ENCODE data around the gene HAUS6. TPM values are rescaled to one million over a fixed set of nuclear protein-coding genes. Genes with fewer than 3 reads are reported as not detected.

The HAUS6 gene
- total and polyA plus RNA-seq, 2 of the 4 experiments (the other 2 are of a cell fraction): 5.8 to 13.3 TPM

DNA sequence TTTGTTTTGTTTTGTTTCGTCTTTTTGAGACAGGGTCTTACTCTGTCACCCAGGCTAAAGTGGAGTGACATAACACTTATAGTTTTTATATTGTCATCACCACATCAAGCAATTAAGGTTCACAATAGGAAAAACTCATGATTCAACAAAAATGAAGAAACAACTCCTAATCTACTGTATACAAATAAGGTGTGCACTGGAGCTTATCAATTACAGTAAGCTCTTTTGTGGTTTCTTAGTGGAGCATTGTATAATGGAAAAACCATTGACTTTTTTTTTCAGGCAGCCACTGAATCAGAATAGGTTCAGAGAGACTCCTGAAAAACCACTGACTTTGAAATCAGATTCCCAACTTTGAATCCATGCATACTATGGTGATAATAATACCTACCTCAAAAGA lies 35.4 kb upstream of the HAUS6 start:
- 0 out of 2 replicates have a peak, but pooled peaks cover 3% of the 10 kb centered on the region for H3K9me1 ChIP-seq (ENCODE audit: insufficient read depth, low read length)
- H3K4me3 ChIP-seq (ENCODE audit: insufficient read depth, low read depth, low read length): no peak overlapping the region
- no peak overlapping the region for H2AFZ ChIP-seq (replicated peaks; ENCODE audit: low read length, poor library complexity)
- H2AK5ac ChIP-seq (ENCODE audit: low read depth, low read length): no peak overlapping the region
- intact Hi-C loops (cut with micrococcal nuclease): no loop called here
- BruUV-seq (replicated peaks): no TSS peak
- H3K4ac ChIP-seq (ENCODE audit: low read depth, low read length): no peak overlapping the region
- no peak overlapping the region for H3K56ac ChIP-seq (ENCODE audit: extremely low read depth, insufficient read depth, low read length)
- no peak for ATAC-seq (ENCODE audit: low read depth)
- H3K23ac ChIP-seq (ENCODE audit: low read depth, low read length): no peak overlapping the region
- no peak overlapping the region for H4K5ac ChIP-seq (ENCODE audit: low read depth, low read length)
- no CpG with 5 or more reads among the region's 1 CpG for WGBS, 2 experiments (ENCODE audit: extremely low coverage in 2 of 2, insufficient read length in 1 of 2)
- no peak overlapping the region for H4K91ac ChIP-seq (ENCODE audit: insufficient read depth, low read depth, low read length)
- no peak overlapping the region for H3K9ac ChIP-seq (ENCODE audit: low read depth, low read length)
- ChIA-PET CTCF (no interaction called here), POLR2A (ENCODE audit: unreplicated experiment) (no interaction called here)
- no peak overlapping the region for H3K4me2 ChIP-seq (ENCODE audit: low read depth, low read length)
- H3K79me1 ChIP-seq (ENCODE audit: low read depth in 1 of 2, low read length in 2 of 2): 0 out of 4 replicates have a peak, but pooled peaks cover 0 to under 1% of the 10 kb centered on the region in 2 experiments
- H3K27me3 ChIP-seq (ENCODE audit: control insufficient read depth, insufficient read depth, low read length): no peaks in the 10 kb centered on the region
- H2BK5ac ChIP-seq (ENCODE audit: low read depth, low read length, poor library complexity, severe bottlenecking): no peak overlapping the region
- DNase-seq: no peak
- no peak overlapping the region for H3K27ac ChIP-seq (ENCODE audit: insufficient read depth, low read length)
- no peak overlapping the region for H2AK9ac ChIP-seq (replicated peaks; ENCODE audit: low read depth, low read length, poor library complexity)
- H3K9me3 ChIP-seq (ENCODE audit: control insufficient read depth, insufficient read depth, low read length): no peaks in the 10 kb centered on the region
- no peak overlapping the region for H3K14ac ChIP-seq (replicated peaks; ENCODE audit: low read depth, low read length)
- peaks cover 9% of the 10 kb centered on the region for H3K4me1 ChIP-seq (ENCODE audit: control insufficient read depth, insufficient read depth, low read length)
- H2BK120ac ChIP-seq (ENCODE audit: low read depth, low read length): no peak overlapping the region
- in situ Hi-C loops (cut with MboI; ENCODE audit: low sequenced_read_pairs): no loop called here
- no peak overlapping the region for H2BK20ac ChIP-seq (ENCODE audit: low read depth, low read length)
- H4K20me1 ChIP-seq (ENCODE audit: insufficient read depth, low read length): no peaks in the 10 kb centered on the region
- TF ChIP-seq FOS (IDR thresholded peaks at IDR 0.05; ENCODE audit: low read depth, low read length): no peak
- TF ChIP-seq MAZ (IDR thresholded peaks at IDR 0.05; ENCODE audit: borderline replicate concordance, low read depth, low read length): no peak
- no peak for TF ChIP-seq CHD1 (IDR thresholded peaks at IDR 0.05; ENCODE audit: low read depth, low read length)
- TF ChIP-seq RAD21 (IDR thresholded peaks at IDR 0.05; ENCODE audit: low read length): no peak
- TF ChIP-seq RFX5 (IDR thresholded peaks at IDR 0.05; ENCODE audit: low read depth, low read length): no peak
- no peak for TF ChIP-seq SMC3 (IDR thresholded peaks at IDR 0.05; ENCODE audit: low read depth, low read length)
- TF ChIP-seq MAFK (IDR thresholded peaks at IDR 0.05; ENCODE audit: low read depth, low read length): no peak
- no peak for TF ChIP-seq RCOR1 (IDR thresholded peaks at IDR 0.05; ENCODE audit: insufficient replicate concordance, low read length)
- TF ChIP-seq, protein P1, sequence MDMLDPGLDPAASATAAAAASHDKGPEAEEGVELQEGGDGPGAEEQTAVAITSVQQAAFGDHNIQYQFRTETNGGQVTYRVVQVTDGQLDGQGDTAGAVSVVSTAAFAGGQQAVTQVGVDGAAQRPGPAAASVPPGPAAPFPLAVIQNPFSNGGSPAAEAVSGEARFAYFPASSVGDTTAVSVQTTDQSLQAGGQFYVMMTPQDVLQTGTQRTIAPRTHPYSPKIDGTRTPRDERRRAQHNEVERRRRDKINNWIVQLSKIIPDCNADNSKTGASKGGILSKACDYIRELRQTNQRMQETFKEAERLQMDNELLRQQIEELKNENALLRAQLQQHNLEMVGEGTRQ (IDR thresholded peaks at IDR 0.05; ENCODE audit: low read depth, low read length): no peak
- TF ChIP-seq CEBPB (IDR thresholded peaks at IDR 0.05; ENCODE audit: low read depth, low read length): no peak
- no peak for TF ChIP-seq POLR2A (IDR thresholded peaks at IDR 0.05; ENCODE audit: low read depth, low read length)
- TF ChIP-seq, protein P2, sequence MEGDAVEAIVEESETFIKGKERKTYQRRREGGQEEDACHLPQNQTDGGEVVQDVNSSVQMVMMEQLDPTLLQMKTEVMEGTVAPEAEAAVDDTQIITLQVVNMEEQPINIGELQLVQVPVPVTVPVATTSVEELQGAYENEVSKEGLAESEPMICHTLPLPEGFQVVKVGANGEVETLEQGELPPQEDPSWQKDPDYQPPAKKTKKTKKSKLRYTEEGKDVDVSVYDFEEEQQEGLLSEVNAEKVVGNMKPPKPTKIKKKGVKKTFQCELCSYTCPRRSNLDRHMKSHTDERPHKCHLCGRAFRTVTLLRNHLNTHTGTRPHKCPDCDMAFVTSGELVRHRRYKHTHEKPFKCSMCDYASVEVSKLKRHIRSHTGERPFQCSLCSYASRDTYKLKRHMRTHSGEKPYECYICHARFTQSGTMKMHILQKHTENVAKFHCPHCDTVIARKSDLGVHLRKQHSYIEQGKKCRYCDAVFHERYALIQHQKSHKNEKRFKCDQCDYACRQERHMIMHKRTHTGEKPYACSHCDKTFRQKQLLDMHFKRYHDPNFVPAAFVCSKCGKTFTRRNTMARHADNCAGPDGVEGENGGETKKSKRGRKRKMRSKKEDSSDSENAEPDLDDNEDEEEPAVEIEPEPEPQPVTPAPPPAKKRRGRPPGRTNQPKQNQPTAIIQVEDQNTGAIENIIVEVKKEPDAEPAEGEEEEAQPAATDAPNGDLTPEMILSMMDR (conservative IDR thresholded peaks at IDR 0.05; ENCODE audit: low read depth, low read length): no peak
- TF ChIP-seq, protein P3, sequence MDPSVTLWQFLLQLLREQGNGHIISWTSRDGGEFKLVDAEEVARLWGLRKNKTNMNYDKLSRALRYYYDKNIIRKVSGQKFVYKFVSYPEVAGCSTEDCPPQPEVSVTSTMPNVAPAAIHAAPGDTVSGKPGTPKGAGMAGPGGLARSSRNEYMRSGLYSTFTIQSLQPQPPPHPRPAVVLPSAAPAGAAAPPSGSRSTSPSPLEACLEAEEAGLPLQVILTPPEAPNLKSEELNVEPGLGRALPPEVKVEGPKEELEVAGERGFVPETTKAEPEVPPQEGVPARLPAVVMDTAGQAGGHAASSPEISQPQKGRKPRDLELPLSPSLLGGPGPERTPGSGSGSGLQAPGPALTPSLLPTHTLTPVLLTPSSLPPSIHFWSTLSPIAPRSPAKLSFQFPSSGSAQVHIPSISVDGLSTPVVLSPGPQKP (IDR thresholded peaks at IDR 0.05; ENCODE audit: borderline replicate concordance, low read depth, low read length): no peak
- no peak overlapping the region for H3K18ac ChIP-seq (ENCODE audit: low read depth, low read length)
- no peak overlapping the region for H2BK15ac ChIP-seq (ENCODE audit: low read depth, low read length)
- H3K36me3 ChIP-seq (ENCODE audit: control insufficient read depth, insufficient read depth, low read length): no peaks in the 10 kb centered on the region
- dilution Hi-C loops (cut with HindIII; ENCODE audit: low sequenced_read_pairs, unreplicated experiment): no loop called here
- H4K8ac ChIP-seq (ENCODE audit: low read depth in 2 of 2, low read length in 2 of 2): no peak overlapping the region

Measured in IMR-90 (cell line).